Adrenal gland (tissue), 5 donors: ENCODE measurements around the gene POPDC2.

Experiments used
- POLR2A ChIP-seq, 2 donors: fragments of 450-650 bp; IDR thresholded peaks; one replicate each; pipeline ENCODE4 v1.6.1; 2017; ENCODE audit warnings: antibody characterized with exemption in 2 of 2, mild to moderate bottlenecking in 2 of 2, moderate library complexity in 1 of 2
- TF ChIP-seq, protein P1 (sequence below), 6 experiments: fragments of 450-650 bp in 4 of 6; fragments of 200-600 bp in 2 of 6; sonication (generic) in 1 of 6; IDR thresholded peaks; 1 replicate in 5 of 6; 2 replicates in 1 of 6; pipeline versions ENCODE4 v1.5.1 to v1.8.0; 2016 to 2021; ENCODE audit warnings: antibody characterized with exemption in 6 of 6, mild to moderate bottlenecking in 2 of 6, moderate library complexity in 1 of 6
- donor health status: DM: no; HTN: no; CAD: no.

- TF ChIP-seq, protein P1, sequence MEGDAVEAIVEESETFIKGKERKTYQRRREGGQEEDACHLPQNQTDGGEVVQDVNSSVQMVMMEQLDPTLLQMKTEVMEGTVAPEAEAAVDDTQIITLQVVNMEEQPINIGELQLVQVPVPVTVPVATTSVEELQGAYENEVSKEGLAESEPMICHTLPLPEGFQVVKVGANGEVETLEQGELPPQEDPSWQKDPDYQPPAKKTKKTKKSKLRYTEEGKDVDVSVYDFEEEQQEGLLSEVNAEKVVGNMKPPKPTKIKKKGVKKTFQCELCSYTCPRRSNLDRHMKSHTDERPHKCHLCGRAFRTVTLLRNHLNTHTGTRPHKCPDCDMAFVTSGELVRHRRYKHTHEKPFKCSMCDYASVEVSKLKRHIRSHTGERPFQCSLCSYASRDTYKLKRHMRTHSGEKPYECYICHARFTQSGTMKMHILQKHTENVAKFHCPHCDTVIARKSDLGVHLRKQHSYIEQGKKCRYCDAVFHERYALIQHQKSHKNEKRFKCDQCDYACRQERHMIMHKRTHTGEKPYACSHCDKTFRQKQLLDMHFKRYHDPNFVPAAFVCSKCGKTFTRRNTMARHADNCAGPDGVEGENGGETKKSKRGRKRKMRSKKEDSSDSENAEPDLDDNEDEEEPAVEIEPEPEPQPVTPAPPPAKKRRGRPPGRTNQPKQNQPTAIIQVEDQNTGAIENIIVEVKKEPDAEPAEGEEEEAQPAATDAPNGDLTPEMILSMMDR (IDR thresholded peaks at IDR 0.05), result no peak
- TF ChIP-seq POLR2A (IDR thresholded peaks at IDR 0.05), result no peak
Observed at GRCh38 chr3:119632829-119633228, 27.6 kb downstream of the POPDC2 start.
